Aorta (tissue), 5 donors: ENCODE measurements around the gene OR5AS1. TPM values are rescaled to one million over a fixed set of nuclear protein-coding genes. Genes with fewer than 3 reads are reported as not detected.
"Not testable (repeated sequence)": the region's sequence is repeated elsewhere in the genome, so short reads cannot be mapped to it uniquely, and the experiment has no call there.

ENCODE experiments used
- ATAC-seq: fragments of 200-7000 bp; cut with Tn5 transposase; one replicate; pipeline ENCODE4 v1.9.1; 2022; ENCODE audit warnings: moderate library complexity; ENCODE audit not compliant: low FRiP score
- DNase-seq, 2 donors: peaks; one replicate each; pipeline ENCODE4 v3.0.0-alpha.2; 2020
- H3K27ac ChIP-seq, 2 donors: one replicate each; pipeline ENCODE4 v1.5.1; 2013; ENCODE audit warnings: low read length in 2 of 2, mild to moderate bottlenecking in 2 of 2, moderate library complexity in 2 of 2, control low read depth in 1 of 2, inconsistent platforms in 1 of 2, low read depth in 1 of 2
- H3K27me3 ChIP-seq, 2 donors: one replicate each; pipeline ENCODE4 v1.6.1; 2013; ENCODE audit warnings: control low read depth in 1 of 2, low read length in 1 of 2, mild to moderate bottlenecking in 1 of 2, moderate library complexity in 1 of 2; ENCODE audit not compliant: insufficient read depth in 2 of 2, control insufficient read depth in 1 of 2
- H3K36me3 ChIP-seq, 2 donors: one replicate each; pipeline ENCODE4 v1.6.1; 2013; ENCODE audit warnings: control low read depth in 1 of 2, low read length in 1 of 2, mild to moderate bottlenecking in 1 of 2; ENCODE audit not compliant: insufficient read depth in 2 of 2, control insufficient read depth in 1 of 2
- H3K4me1 ChIP-seq, 2 donors: one replicate each; pipeline ENCODE4 v1.6.1; 2013; ENCODE audit warnings: low read length in 2 of 2, control low read depth in 1 of 2, mild to moderate bottlenecking in 1 of 2, moderate library complexity in 1 of 2; ENCODE audit not compliant: insufficient read depth in 2 of 2, control insufficient read depth in 1 of 2
- H3K4me3 ChIP-seq, 2 donors: one replicate each; pipeline ENCODE4 v1.5.1; 2013; ENCODE audit warnings: low read length in 2 of 2, control low read depth in 1 of 2, mild to moderate bottlenecking in 1 of 2
- H3K9me3 ChIP-seq: one replicate; pipeline ENCODE4 v1.6.1; 2013; ENCODE audit warnings: mild to moderate bottlenecking, low read length; ENCODE audit not compliant: control insufficient read depth
- WGBS, 2 donors: extraction: QIAGEN DNeasy Blood & Tissue Kit; methylation state at CpG; one replicate each; pipeline ENCODE4 v1.1.7; 2013; 5-methylcytosine and 5-hydroxymethylcytosine counted together
- intact Hi-C, 2 donors: fragments of 100-400 bp; cut with DNase I; formaldehyde crosslinking; loops; one replicate each; pipeline versions ENCODE4 v1.14.2 to v1.15.0; 2022
- polyA plus RNA-seq, 2 donors: library from polyadenylated mRNA; stranded (reverse); fragments of 200-250 nt; gene quantifications; one replicate each; pipeline ENCODE4 v1.2.3, GENCODE V29; 2013
- total RNA-seq, 2 donors: library from RNA; stranded (reverse); fragmentation: NEBNext Ultra II Directional; extraction: Animal tissue kit (Norgen Biotek cat#: 25700); gene quantifications; one replicate each; pipeline ENCODE4 v1.2.1, GENCODE V29; 2021
- donor health status: healthy with polysubstance abuse.
- donor health status: Bipolar disorder and iron deficiency.
- donor health status: DM: no; HTN: no; CAD: no.
- donor health status: DM: no; HTN: no; CAD: no.
- donor health status: DM: yes; HTN: yes; CAD: no.

OR5AS1 gene
- total and polyA plus RNA-seq, 4 donors = under 0.01 TPM; not detected in 3

DNA sequence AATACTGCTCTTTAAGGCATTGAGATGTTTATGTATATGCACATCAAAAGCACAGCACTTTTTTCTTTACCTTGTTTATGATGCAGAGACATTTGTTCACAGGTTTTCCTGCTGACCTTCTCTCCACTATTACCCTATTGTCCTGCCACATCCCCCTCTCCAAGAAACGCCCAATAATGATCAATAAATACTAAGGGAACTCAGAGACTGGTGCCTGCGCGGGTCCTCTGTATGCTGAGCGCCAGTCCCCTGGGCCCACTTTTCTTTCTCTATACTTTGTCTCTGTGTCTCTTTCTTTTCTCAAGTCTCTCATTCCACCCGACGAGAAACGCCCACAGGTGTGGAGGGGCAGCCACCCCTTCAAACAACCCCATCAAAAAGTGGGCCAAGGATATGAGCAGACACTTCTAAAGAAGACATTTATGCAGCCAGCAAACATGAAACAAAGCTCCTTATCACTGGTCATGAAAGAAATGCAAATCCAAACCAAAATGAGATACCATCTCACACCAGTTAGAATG is 30.9 kb downstream of the OR5AS1 start:
- ATAC-seq, H3K9me3 ChIP-seq, DNase-seq, H3K4me1 ChIP-seq, H3K27ac ChIP-seq, H3K4me3 ChIP-seq, H3K27me3 ChIP-seq, intact Hi-C loops, H3K36me3 ChIP-seq: not testable (repeated sequence)
- 60 to 72% methylated on average over 7 of the region's 7 CpGs for WGBS, 2 donors

DNA sequence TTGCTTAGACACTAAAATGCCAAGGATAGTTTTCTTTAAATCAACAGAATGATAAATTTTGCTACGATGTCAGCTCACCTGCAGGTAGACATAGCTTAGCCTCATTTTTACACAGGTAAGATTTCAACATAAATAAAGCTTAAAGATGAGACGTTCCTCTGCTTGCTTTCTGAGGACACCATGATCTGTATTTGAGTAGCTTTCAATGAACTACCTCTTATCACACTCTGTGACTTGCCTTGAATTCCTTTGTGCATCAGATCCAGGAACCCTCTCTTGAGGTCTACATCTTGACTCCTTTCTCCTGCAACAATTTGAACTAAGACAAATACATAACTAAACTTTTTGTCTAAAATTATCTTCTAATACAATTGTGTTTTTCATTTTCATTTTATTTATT is 39.5 kb downstream of the OR5AS1 start:
- Histone ChIP-seq H3K4me3 (no peak overlapping the region), H3K36me3 (no peaks in the 10 kb centered on the region), H3K27me3 (no peaks in the 10 kb centered on the region), H3K27ac (no peak overlapping the region), H3K9me3 (no peaks in the 10 kb centered on the region), H3K4me1 (no peaks in the 10 kb centered on the region)
- no peak for DNase-seq
- intact Hi-C loops = no loop called here
- ATAC-seq = no peak
- WGBS, 2 donors = 64 to 68% methylated on average over 2 of the region's 2 CpGs

Other genes with a start within 250 kb of the OR5AS1 start
- not detected for gene OR5D14, start 232.1 kb upstream of the OR5AS1 start, total RNA-seq
- gene OR5D14, start 232.1 kb upstream of the OR5AS1 start, polyA plus RNA-seq = not detected
- gene OR5L1, start 216.3 kb upstream of the OR5AS1 start, total RNA-seq = not detected
- not detected for gene OR5L1, start 216.3 kb upstream of the OR5AS1 start, polyA plus RNA-seq
- gene OR5D18, start 208.0 kb upstream of the OR5AS1 start, total RNA-seq = not detected
- gene OR5D18, start 208.0 kb upstream of the OR5AS1 start, polyA plus RNA-seq = not detected
- not detected for gene OR5L2, start 200.4 kb upstream of the OR5AS1 start, total RNA-seq
- gene OR5L2, start 200.4 kb upstream of the OR5AS1 start, polyA plus RNA-seq = not detected
- not detected for gene OR5D16, start 188.9 kb upstream of the OR5AS1 start, total RNA-seq
- not detected for gene OR5D16, start 188.9 kb upstream of the OR5AS1 start, polyA plus RNA-seq
- not detected for gene TRIM51, start 144.4 kb upstream of the OR5AS1 start, total RNA-seq
- not detected for gene TRIM51, start 144.4 kb upstream of the OR5AS1 start, polyA plus RNA-seq
- not detected for gene OR5W2, start 113.1 kb upstream of the OR5AS1 start, total RNA-seq
- gene OR5W2, start 113.1 kb upstream of the OR5AS1 start, polyA plus RNA-seq = not detected
- gene OR5I1, start 91.3 kb upstream of the OR5AS1 start, total RNA-seq = not detected
- not detected for gene OR5I1, start 91.3 kb upstream of the OR5AS1 start, polyA plus RNA-seq
- not detected for gene OR10AG1, start 57.7 kb upstream of the OR5AS1 start, total RNA-seq
- gene OR10AG1, start 57.7 kb upstream of the OR5AS1 start, polyA plus RNA-seq = not detected
- not detected for gene OR5F1, start 33.0 kb upstream of the OR5AS1 start, total RNA-seq
- gene OR5F1, start 33.0 kb upstream of the OR5AS1 start, polyA plus RNA-seq = not detected
- gene OR8I2, start 65.7 kb downstream of the OR5AS1 start, total RNA-seq = not detected
- gene OR8I2, start 65.7 kb downstream of the OR5AS1 start, polyA plus RNA-seq = not detected
- gene OR8H2, start 76.0 kb downstream of the OR5AS1 start, total RNA-seq = not detected
- gene OR8H2, start 76.0 kb downstream of the OR5AS1 start, polyA plus RNA-seq = not detected
- gene OR8H3, start 94.7 kb downstream of the OR5AS1 start, total RNA-seq = not detected
- not detected for gene OR8H3, start 94.7 kb downstream of the OR5AS1 start, polyA plus RNA-seq
- gene OR8J3, start 112.5 kb downstream of the OR5AS1 start, total RNA-seq = not detected
- not detected for gene OR8J3, start 112.5 kb downstream of the OR5AS1 start, polyA plus RNA-seq
- not detected for gene OR8K5, start 132.7 kb downstream of the OR5AS1 start, total RNA-seq
- gene OR8K5, start 132.7 kb downstream of the OR5AS1 start, polyA plus RNA-seq = not detected
- gene OR5J2, start 149.0 kb downstream of the OR5AS1 start, total RNA-seq = not detected
- not detected for gene OR5J2, start 149.0 kb downstream of the OR5AS1 start, polyA plus RNA-seq
- not detected for gene OR5T2, start 206.6 kb downstream of the OR5AS1 start, total RNA-seq
- not detected for gene OR5T2, start 206.6 kb downstream of the OR5AS1 start, polyA plus RNA-seq
- gene OR5T3, start 224.6 kb downstream of the OR5AS1 start, total RNA-seq = not detected
- not detected for gene OR5T3, start 224.6 kb downstream of the OR5AS1 start, polyA plus RNA-seq
- gene OR5T1, start 246.5 kb downstream of the OR5AS1 start, total RNA-seq = not detected
- not detected for gene OR5T1, start 246.5 kb downstream of the OR5AS1 start, polyA plus RNA-seq